PFSK-1 (cell line): ENCODE results near the gene TLR6.

ENCODE experiments used
- POLR2AphosphoS5 ChIP-seq: IDR thresholded peaks from 2 replicates; pipeline ENCODE4 v1.6.1; 2012; ENCODE audit warnings: low read depth, mild to moderate bottlenecking, control low read depth, low read length, moderate library complexity
- REST ChIP-seq, 2 experiments: IDR thresholded peaks; 2 replicates each; pipeline versions ENCODE4 v1.6.1 to v1.8.0; 2011 to 2012; ENCODE audit warnings: low read depth in 2 of 2, low read length in 2 of 2, control low read depth in 1 of 2, inconsistent platforms in 1 of 2, mild to moderate bottlenecking in 1 of 2, moderate library complexity in 1 of 2; ENCODE audit not compliant: insufficient read depth in 1 of 2
- TAF1 ChIP-seq: IDR thresholded peaks from 2 replicates; pipeline ENCODE4 v1.6.1; 2012; ENCODE audit warnings: low read length, control low read depth, borderline replicate concordance; ENCODE audit not compliant: insufficient read depth

- TF ChIP-seq TAF1, result no peak
- TF ChIP-seq POLR2AphosphoS5, result no peak
- TF ChIP-seq REST (IDR thresholded peaks at IDR 0.05; ENCODE audit: insufficient read depth in 1 of 2, low read depth in 2 of 2, low read length in 2 of 2), result no peak
Measured at GRCh38 chr4:38780833-38781484, 75.7 kb downstream of the TLR6 start.
